ENCODE data around the gene CLCN7. TPM values are rescaled to one million over a fixed set of nuclear protein-coding genes. Genes with fewer than 3 reads are reported as not detected.

CLCN7 gene
- total RNA-seq, 2 experiments from 2014 or later, result 52.3 to 53.8 TPM

- CTCF ChIA-PET, result interaction anchor here (0.6 kb wide), 1 partner anchor 201 kb away, joined by 3 read pairs; no protein-coding TSS in a partner anchor
- POLR2A ChIA-PET, result interaction anchor here (0.5 kb wide), 1 partner anchor 45 kb away, joined by 7 read pairs; no protein-coding TSS in a partner anchor
Measured at GRCh38 chr16:1505073-1505844, 30.4 kb upstream of the CLCN7 start.

- ChIA-PET POLR2A (no interaction called here), CTCF (interaction anchor here (1.0 kb wide), 1 partner anchor 11 kb away, joined by 3 read pairs; no protein-coding TSS in a partner anchor)
Measured at GRCh38 chr16:1503110-1503955, 28.5 kb upstream of the CLCN7 start.

GRCh38 chr16:1502092-1503004 lies 27.5 kb upstream of the CLCN7 start:
- ChIA-PET CTCF (interaction anchor here (1.0 kb wide), 1 partner anchor 12 kb away, joined by 3 read pairs; no protein-coding TSS in a partner anchor), POLR2A (interaction anchor here (0.5 kb wide), 1 partner anchor 61 kb away, joined by 3 read pairs; no protein-coding TSS in a partner anchor)

- ChIA-PET POLR2A (no interaction called here), CTCF (no interaction called here)
Measured at GRCh38 chr16:1501630-1502029, 26.8 kb upstream of the CLCN7 start.

- POLR2A ChIA-PET, result no interaction called here
- CTCF ChIA-PET, result no interaction called here
Measured at GRCh38 chr16:1500465-1501150, 25.8 kb upstream of the CLCN7 start.

- POLR2A ChIA-PET, result no interaction called here
- CTCF ChIA-PET, result no interaction called here
Measured at GRCh38 chr16:1499756-1500464, 25.1 kb upstream of the CLCN7 start.

GRCh38 chr16:1498899-1499676 lies 24.3 kb upstream of the CLCN7 start:
- CTCF ChIA-PET, result no interaction called here
- POLR2A ChIA-PET, result interaction anchor here (0.6 kb wide), 1 partner anchor 204 kb away, joined by 3 read pairs; no protein-coding TSS in a partner anchor

- ChIA-PET CTCF (no interaction called here), POLR2A (no interaction called here)
Measured at GRCh38 chr16:1497014-1497598, 22.3 kb upstream of the CLCN7 start.

- ChIA-PET POLR2A (no interaction called here), CTCF (no interaction called here)
Measured at GRCh38 chr16:1496464-1496863, 21.6 kb upstream of the CLCN7 start.

- POLR2A ChIA-PET, result no interaction called here
Measured at GRCh38 chr16:1495889-1496262, 21.0 kb upstream of the CLCN7 start.

GRCh38 chr16:1495211-1495888 lies 20.5 kb upstream of the CLCN7 start:
- CTCF ChIA-PET, result no interaction called here

More at GRCh38 chr16:1495889-1496262, 21.0 kb upstream of the CLCN7 start:
- CTCF ChIA-PET, result no interaction called here

GRCh38 chr16:1494711-1495110 lies 19.9 kb upstream of the CLCN7 start:
- ChIA-PET CTCF (no interaction called here), POLR2A (no interaction called here)

More at GRCh38 chr16:1495211-1495888, 20.5 kb upstream of the CLCN7 start:
- POLR2A ChIA-PET, result no interaction called here

GRCh38 chr16:1494129-1494640 lies 19.4 kb upstream of the CLCN7 start:
- POLR2A ChIA-PET, result interaction anchor here (0.6 to 0.9 kb wide), 2 partner anchors 43 to 380 kb away, joined by 3 to 4 read pairs; no protein-coding TSS in a partner anchor
- CTCF ChIA-PET, result interaction anchor here (0.7 kb wide), 1 partner anchor 130 kb away, joined by 3 read pairs; no protein-coding TSS in a partner anchor

- CTCF ChIA-PET, result interaction anchor here (0.7 kb wide), 1 partner anchor 130 kb away, joined by 3 read pairs; no protein-coding TSS in a partner anchor
- POLR2A ChIA-PET, result interaction anchor here (0.6 to 1.8 kb wide), 4 partner anchors 44 to 381 kb away, joined by 3 to 8 read pairs (median 6); partner anchors contain the start of gene UQCC4
Measured at GRCh38 chr16:1493746-1494094, 18.9 kb upstream of the CLCN7 start.

- POLR2A ChIA-PET, result interaction anchor here (0.6 to 1.8 kb wide), 4 partner anchors 44 to 381 kb away, joined by 3 to 8 read pairs (median 6); partner anchors contain the start of gene UQCC4
- CTCF ChIA-PET, result interaction anchor here (0.7 to 1.2 kb wide), 3 partner anchors 60 to 129 kb away, joined by 3 to 5 read pairs (median 3); no protein-coding TSS in a partner anchor
Measured at GRCh38 chr16:1492923-1493745, 18.3 kb upstream of the CLCN7 start, which contains the start of gene TELO2. TSS of gene TELO2 (plus strand) at chr16:1493360. CDS start at chr16:1494282, 922 bp downstream.

Data from activated CD8-positive, alpha-beta memory T cell treated with anti-CD3 and anti-CD28 coated beads for 36 hours (primary cell).